GM12892 (cell line): ENCODE measurements around the gene ELP5.

Experiments
- DNase-seq: peaks from one replicate; pipeline ENCODE4 v3.0.0; 2011; ENCODE audit not compliant: insufficient read length
- FAIRE-seq: peaks from 2 replicates; lab custom pipeline; 2011; peaks lifted over from hg19 to GRCh38; lab: Jason Lieb, UNC
- POLR2A ChIP-seq: IDR thresholded peaks from 2 replicates; pipeline ENCODE4 v1.6.1; 2011; ENCODE audit warnings: low read depth, low read length, control low read depth
- POLR2AphosphoS5 ChIP-seq: IDR thresholded peaks from 2 replicates; pipeline ENCODE4 v1.6.1; 2011; ENCODE audit warnings: low read depth, low read length, control low read depth
- TAF1 ChIP-seq: IDR thresholded peaks from 2 replicates; pipeline ENCODE4 v1.6.1; 2011; ENCODE audit warnings: low read depth, mild to moderate bottlenecking, control low read depth, low read length, borderline replicate concordance

Gene ELP5

DNA sequence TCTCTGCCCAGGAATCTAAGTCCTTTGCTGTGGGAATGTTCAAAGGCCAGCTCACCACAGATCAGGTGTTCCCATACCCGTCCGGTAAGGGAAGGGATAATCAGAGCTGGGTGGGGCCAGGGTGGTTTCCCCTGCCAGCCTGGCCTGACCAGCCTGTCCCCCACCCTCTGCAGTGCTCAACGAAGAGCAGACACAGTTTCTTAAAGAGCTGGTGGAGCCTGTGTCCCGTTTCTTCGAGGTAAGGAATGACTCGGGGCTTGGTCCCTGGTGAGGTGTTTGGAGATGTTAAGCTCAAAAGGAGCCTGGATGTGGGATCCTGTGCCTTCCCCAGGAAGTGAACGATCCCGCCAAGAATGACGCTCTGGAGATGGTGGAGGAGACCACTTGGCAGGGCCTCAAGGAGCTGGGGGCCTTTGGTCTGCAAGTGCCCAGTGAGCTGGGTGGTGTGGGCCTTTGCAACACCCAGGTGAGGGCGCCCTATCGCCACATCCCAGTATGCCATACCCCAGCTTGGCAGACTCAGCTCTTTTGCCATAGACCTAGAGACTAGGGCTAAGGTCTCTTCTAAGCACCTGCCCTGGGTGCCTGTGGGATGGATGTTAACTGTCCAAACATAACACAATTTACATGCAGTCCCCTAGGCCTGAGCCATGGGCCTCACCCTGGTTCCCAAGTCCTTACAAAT lies 31.3 kb upstream of the ELP5 start:
- FAIRE-seq (no peak), DNase-seq (peak; percentile 57)
- TF ChIP-seq POLR2AphosphoS5 (peak; percentile 46; the same call in 1 of the 2 replicates), TAF1 (no peak)

GRCh38 chr17:7221278-7222092 lies 30.5 kb upstream of the ELP5 start:
- no peak for FAIRE-seq

DNA sequence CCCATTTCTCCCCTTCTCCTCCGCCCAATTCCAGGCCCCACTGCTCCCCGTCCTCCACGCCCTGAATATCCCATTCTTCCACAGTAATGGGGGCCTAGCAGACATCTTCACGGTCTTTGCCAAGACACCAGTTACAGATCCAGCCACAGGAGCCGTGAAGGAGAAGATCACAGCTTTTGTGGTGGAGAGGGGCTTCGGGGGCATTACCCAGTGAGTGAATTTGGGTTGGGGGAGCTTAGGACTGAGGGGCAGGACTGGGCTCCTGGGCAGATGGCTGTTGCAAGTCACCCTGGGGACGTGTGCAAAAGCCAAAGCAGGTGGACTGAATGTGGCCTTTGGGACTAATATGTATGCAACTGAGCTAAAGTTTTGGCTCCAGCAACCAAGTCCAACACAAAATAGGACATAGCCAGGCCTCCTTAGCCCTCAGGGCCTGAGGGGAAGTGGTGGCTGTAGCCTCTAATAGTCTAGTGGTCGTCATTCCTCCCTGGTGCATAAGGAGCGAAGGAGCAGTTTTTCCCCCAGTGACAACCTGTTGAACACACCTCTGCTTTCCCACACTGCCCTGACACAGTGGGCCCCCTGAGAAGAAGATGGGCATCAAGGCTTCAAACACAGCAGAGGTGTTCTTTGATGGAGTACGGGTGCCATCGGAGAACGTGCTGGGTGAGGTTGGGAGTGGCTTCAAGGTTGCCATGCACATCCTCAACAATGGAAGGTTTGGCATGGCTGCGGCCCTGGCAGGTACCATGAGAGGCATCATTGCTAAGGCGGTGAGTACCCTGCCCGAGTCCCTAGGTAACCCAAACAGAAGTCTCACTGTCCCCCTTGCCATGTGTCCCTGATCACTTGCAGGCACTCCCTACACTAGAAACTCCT lies 29.7 kb upstream of the ELP5 start:
- no peak for FAIRE-seq
- DNase-seq: no peak
- TF ChIP-seq TAF1 (no peak), POLR2A (0 out of 2 replicates have a peak, but pooled peaks have one; percentile 8), POLR2AphosphoS5 (no peak; the same call in 1 of the 2 replicates)

More at GRCh38 chr17:7221278-7222092, 30.5 kb upstream of the ELP5 start:
- DNase-seq: no peak
- TF ChIP-seq POLR2AphosphoS5 (no peak), POLR2A (peak; percentile 8), TAF1 (no peak)

DNA sequence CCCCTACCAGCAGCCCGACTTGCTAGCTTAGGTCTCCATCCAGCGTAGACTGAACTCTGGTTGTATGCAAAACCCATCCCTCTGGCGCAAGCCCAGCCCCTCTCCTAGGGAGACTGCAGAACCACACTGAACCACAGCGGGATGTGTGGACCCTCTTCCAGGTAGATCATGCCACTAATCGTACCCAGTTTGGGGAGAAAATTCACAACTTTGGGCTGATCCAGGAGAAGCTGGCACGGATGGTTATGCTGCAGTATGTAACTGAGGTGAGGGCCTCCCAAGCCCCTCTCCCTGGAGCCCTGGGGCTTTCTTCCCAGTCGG lies 29.1 kb upstream of the ELP5 start:
- DNase-seq (no peak), FAIRE-seq (no peak)
- no peak for TF ChIP-seq POLR2A
- TF ChIP-seq TAF1: no peak
- TF ChIP-seq POLR2AphosphoS5: no peak

- TF ChIP-seq POLR2AphosphoS5 (no peak), POLR2A (no peak), TAF1 (no peak)
- FAIRE-seq (no peak), DNase-seq (no peak)
Measured at GRCh38 chr17:7223375-7223774, 28.6 kb upstream of the ELP5 start.

DNA sequence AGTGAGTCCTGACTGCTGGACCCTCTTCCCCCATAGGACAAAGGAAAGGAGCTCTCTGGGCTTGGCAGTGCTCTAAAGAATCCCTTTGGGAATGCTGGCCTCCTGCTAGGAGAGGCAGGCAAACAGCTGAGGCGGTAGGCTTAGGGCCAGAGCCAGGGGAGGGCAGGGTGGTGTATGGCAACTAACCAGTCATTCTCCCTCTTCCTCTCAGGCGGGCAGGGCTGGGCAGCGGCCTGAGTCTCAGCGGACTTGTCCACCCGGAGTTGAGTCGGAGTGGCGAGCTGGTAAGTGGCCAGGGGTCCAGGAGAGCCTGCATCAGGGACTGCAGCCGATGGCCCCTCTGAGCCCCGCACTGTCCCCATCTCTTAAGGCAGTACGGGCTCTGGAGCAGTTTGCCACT lies 27.9 kb upstream of the ELP5 start:
- DNase-seq: no peak
- TF ChIP-seq POLR2AphosphoS5 (no peak), TAF1 (no peak), POLR2A (no peak)
- no peak for FAIRE-seq

DNA sequence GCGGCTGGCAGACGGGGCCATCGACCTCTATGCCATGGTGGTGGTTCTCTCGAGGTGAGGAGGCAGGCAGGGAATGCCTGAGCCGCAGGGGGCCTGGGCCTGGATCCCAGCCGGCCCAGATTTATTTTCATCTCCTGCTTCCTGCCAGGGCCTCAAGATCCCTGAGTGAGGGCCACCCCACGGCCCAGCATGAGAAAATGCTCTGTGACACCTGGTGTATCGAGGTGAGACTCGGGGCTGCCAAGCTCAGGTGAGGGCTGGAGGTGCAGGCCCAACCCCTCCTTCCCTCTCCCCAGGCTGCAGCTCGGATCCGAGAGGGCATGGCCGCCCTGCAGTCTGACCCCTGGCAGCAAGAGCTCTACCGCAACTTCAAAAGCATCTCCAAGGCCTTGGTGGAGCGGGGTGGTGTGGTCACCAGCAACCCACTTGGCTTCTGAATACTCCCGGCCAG lies 27.3 kb upstream of the ELP5 start:
- no peak for FAIRE-seq
- DNase-seq: no peak
- TF ChIP-seq POLR2AphosphoS5 (no peak), POLR2A (no peak), TAF1 (no peak)

DNA sequence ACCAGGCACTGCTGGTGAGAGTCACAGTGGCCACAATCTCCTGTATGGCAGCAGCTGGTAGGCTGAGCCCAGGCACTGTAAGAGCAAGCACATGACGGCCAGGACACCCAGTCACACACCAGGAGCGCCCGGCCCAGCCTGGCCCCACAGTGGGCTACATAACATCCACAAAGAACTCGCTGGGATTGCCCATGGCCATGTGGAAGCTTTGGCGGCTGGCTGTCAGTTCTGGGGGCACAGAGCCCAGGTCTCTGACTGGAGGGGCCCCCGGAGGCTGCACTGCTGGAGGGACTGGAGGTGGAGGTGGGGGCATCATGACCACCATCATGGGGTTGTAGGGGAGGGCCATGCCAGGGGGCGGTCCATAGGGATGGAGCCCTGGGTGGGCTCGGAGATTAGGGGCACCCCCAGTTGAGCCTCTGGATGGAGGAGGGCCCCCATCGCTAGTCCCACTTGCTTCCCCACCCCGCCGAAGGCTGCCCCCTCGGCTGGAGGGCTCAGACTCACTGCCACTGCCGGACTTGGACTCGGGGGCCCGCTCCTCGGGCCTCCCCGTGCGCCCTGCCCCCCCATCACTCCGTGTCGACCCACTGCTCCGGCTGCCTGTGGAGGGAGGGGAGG lies 26.2 kb upstream of the ELP5 start:
- no peak for DNase-seq
- no peak for TF ChIP-seq TAF1
- no peak for TF ChIP-seq POLR2A
- TF ChIP-seq POLR2AphosphoS5: no peak
- FAIRE-seq: no peak

DNA sequence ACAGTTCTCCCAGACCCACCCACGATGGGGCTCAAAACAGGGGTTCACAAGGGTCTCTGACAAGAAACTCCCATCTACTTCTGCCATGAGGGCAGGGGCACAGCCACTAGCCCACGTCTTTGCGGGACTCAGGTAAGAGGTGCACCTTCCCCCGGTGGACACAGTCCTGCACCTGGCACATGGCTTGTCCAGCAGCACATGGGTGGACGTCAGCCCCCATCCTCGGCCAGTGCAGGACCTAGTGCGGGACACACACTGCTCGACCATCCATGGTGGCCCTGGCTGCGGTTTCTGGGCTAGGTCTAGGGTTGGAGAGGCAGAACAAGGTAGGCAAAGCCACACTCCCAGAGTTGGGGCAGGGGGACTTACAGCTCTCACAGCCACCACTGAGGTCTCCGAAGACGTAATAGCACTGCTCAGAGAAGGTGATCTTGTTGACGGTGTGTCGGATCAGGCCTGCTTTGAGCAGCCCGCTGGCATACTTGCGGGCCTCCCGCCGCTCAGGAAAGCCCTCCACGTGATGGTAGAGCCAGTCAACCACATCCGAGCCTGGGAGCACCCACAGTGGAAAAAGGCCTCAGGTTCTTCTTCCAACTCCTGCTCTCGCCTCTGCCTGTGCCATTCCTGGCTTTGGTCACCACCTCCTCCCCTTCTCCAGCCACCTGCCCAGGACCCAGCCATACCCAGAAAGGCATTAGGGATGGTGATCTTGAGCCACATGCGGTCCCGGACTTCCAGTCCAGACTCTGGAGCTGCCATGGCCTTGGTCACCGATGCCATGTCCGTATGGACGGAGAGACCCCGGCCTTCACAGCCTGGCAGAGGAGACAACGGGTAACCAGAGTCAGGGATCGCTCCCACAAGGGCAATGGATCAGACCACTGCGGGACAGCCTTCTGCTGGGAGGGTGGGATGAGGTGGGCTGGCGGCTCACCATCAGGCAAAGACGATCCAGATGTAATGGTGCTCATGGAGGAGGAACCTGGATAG lies 25.0 kb upstream of the ELP5 start:
- no peak for FAIRE-seq
- no peak for DNase-seq
- TF ChIP-seq TAF1: no peak
- TF ChIP-seq POLR2AphosphoS5: no peak
- TF ChIP-seq POLR2A: no peak

- DNase-seq (no peak), FAIRE-seq (no peak)
- TF ChIP-seq POLR2AphosphoS5 (no peak), POLR2A (no peak), TAF1 (no peak)
Measured at GRCh38 chr17:7228920-7229319, 23.1 kb upstream of the ELP5 start.
